ENCODE results near the gene NRM.
"Not testable (repeated sequence)": the region's sequence is repeated elsewhere in the genome, so short reads cannot be mapped to it uniquely, and the experiment has no call there.

NRM gene

DNA sequence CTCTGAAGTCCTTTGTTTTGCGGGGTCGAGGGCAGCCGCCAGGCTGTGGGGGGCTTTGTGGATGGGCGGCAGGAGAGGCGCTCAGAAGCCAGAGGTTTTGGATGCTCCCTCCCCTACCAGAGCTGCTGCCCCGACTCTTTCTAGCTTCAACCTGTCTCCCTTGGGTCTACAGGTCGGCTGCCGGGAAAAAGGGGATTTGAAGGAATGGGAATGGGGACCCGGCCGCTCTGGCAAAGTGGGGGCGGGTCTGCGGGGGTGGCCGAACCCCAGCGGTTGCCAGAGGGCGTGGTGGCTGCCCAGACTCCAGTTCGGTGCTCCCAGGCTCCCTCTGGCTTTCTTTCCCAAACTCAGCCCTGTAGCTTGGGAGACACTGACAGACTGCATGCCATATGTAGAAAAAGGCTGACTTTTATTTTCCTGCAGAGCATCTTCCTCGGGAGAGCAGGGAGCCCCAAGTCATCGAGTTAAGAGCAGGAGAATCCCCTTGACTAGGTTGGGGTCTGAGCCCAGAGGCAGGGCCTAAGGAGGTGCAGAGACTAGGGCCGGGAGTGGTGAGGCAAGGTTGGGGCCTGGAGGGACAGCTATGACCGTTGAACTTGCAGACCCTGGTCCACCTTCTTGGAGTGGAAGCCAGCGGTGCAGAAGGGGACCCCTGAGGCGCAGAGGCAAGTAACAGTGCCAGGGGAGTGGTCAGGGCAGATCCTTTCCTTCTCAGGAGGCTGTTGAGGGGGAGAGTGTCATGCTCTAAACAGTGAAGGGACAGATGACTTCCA is 2.9 kb downstream of the NRM start:
- no peak for DNase-seq (ENCODE audit: low spot score)

DNA sequence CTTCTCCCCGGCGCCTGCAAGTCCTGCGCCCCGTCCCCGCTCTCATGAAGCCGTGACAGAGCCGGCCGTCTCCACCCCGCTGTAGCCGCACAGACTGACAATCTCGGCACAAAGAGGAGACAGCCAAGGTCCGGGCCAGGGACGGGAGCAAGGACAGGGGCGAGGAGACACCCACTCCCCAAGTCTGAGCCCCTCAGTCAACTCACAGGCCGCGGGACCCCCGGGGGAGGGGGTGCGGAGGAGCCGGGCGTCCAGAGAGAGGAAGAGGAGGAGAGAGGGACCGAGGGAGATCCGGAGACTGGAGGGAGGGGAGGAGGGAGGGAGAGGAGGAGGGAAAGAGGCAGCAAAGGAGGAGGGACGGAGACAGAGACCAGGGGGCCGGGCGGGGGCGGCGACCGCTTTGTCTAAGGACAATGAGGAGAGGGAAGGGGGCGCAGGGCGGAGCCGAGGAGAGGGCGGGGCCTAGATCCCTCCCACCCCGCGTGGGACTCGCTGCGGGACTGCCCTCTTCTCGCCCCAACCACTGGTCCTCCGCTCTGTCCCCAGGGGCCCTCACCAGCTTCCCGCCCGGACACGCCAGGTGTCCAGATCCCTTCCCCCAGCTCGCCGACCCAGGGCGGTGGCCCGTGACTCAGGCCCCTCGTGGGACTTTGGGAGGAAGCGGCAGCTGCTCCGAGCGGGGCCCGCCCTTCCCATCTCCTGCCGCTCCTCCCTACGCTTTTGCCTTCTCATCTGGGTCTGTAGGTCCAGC is 3.7 kb downstream of the NRM start:
- peak; percentile 83 for DNase-seq (ENCODE audit: low spot score)

DNA sequence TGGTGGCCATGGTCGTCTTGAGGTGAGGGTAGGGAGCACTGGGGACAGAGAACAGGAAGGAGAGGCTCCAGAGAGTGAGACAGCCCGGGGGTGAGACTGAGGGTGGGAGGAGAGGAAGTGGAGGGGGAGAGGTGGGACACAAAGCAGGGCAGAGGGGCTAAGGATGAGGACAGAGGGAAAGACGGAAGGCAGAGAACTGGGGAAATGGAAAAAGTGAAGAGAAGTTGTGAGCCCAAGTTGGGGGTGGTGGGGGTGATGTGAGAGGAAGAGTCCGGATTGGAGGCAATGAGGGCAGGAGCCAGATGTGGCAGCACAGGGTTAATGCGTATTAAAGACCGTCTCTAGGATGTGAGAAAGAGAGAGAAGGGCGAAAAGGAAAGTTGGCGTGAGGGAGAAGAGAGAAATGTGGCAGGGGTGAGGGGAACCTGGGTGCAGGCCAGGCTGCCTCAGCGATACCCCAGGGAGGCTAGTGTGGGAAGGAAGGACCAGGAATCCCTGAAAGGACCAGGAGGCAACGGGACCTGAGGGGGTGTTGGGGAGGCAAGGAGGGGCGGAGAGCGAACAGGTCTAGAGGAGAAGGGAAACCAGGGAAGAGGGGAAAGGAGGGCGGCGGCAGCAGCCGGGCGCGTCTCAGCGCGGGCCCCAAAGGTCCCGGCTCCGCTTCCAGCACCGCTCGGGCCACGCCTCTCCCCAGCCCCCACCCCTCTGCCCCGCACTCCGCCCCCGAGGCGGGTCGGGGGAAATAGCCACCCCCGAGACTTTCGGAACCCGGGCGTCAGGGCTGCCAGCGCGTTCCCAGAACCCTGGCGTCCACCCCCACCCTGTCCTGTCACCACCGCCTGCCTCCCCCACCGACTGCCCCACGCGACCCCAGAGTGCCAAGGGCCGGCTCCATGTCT is 4.5 kb downstream of the NRM start, which contains the start of gene PPP1R18:
TSS of gene PPP1R18 (minus strand) at position 637 of the 899 bp plus-strand sequence. CDS start at position 10, 627 bp downstream.
- peak; percentile 68 for DNase-seq (ENCODE audit: low spot score)

DNA sequence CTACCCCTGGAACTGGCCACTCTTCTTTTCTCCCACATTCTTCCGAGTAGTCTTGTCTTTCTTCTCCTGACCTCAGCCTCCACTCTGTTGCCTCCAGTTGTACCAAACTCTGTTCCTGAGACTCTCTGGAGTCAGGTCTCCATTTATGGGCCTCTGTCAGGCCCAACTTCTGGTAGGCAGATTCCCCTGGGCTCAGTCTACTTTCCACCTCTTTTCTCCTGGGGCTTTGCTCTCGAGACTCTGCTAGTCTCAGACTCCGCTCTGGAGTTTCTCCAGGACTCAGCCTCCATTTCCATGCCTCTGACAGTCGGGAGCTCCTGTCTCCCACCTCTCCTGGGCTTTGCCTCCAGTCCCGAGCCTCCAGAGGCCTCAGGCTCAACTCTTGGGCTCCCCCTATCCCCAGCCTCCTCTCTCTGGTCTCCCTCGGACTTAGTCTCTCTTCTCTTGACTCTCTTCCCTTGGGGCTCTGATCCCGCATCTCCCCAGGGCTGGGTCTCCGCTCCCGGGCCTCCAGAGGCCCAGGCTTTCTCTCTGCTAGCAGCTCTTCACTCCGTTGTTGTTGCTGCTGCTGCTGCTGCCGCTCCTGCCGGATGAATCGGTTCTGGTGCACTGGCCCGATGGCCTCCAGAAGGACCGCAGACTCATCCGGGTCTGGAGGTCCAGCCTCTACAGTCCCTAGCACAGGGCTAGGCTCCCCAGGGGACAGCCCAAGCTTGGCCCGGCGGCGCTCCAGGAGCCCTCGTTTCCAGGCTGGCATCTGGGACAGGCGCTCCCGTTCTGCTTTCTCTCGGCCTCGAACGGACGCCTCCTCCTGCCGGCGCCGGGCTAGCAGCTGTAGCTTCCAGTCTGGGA is 5.4 kb downstream of the NRM start:
- peak; percentile 46 for DNase-seq (ENCODE audit: low spot score)

DNA sequence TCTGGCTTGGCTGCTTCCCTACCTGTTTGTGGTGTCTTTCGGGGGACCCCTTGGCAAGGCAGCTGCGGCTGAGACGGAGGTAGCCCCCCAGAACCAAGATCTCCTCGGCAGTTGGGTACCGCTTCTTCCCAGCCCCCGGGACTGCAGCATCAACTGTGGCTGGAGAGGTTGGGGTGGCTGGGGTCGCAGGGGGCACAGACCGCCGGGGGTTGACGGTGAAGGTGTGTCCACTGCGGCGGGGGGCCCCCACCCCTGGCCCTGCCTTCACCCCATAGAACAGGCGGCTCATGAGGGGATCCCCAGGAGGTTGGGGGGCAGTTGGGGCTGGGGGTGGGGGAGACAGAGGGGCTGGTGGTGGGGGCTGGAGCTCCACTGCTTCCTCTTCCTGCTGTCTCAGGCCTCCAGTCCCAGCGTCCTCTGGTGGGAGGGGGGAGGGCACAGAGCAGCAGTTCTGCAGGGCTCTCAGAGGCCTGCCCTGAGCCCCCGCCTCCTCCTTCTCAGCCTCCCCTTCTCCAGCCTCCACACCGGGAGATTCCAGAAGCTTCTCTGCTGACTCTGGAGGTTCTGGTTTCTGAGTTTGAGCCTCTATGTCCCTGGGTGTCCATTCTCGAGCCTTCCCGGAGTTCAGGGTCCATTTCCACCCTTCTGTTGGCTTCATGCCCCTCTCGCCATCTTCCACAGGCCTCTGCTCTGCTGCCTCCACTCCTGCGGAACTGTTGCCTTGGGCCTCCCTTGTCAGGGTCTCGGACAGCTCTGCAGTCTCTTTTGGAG is 6.2 kb downstream of the NRM start:
- peak; percentile 74 for DNase-seq (ENCODE audit: low spot score)

DNA sequence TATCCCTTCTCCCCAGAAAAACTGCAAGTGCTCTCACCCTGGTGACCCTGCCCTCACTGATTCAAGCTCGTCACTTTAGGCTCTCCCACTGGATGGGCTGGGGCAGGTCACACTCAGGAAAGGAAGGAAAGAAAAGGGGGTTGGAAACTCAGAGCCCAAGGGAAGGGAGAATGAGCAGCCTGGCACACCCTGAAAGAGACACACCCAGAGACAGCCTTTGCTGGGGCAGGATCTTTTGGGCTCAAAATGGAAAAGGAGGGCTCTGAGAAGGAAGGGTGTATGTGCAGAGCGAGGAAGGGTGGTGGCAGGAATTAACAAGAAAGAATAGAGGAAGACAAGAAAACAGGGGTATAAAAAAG is 6.8 kb downstream of the NRM start:
- DNase-seq (ENCODE audit: low spot score) = no peak

DNA sequence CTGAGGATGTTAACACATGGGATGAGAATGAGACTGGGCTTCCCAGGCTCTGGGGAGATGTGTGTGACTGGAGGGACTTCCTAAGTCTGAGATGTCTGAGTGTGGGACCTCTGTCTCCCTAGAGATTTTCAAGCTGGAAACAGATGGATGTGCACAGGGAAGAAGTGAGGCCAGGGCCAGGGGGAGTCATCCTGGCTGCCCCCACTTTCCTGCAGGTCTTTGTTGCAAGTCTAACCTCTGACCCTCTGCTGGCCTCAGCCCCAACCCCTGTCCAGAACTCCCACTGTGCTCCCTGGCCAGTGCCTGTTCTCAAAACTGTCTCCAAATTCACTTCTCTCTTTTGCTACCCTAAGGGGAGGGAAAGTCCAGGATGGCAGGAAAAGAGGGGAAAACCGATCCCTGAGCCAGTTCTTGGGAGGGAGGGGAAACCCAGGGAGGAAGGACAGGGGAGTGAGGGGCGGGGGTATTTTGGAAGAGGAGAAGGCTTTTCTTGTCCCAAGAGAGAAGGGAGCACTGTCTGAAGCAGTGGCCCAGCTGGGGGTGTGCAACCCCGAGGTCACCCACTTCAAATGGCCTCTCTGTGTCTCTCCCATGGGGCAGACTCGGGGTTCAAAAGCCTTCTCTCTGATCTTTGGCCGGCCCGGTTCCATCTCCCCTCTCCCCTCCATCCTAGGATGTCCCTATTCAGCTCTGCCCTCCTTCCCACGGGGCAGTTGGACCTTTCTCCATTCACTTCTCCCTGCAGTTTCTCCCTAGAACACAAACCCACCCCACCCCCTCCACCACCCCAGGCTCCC is 7.4 kb downstream of the NRM start:
- DNase-seq (ENCODE audit: low spot score) = no peak

DNA sequence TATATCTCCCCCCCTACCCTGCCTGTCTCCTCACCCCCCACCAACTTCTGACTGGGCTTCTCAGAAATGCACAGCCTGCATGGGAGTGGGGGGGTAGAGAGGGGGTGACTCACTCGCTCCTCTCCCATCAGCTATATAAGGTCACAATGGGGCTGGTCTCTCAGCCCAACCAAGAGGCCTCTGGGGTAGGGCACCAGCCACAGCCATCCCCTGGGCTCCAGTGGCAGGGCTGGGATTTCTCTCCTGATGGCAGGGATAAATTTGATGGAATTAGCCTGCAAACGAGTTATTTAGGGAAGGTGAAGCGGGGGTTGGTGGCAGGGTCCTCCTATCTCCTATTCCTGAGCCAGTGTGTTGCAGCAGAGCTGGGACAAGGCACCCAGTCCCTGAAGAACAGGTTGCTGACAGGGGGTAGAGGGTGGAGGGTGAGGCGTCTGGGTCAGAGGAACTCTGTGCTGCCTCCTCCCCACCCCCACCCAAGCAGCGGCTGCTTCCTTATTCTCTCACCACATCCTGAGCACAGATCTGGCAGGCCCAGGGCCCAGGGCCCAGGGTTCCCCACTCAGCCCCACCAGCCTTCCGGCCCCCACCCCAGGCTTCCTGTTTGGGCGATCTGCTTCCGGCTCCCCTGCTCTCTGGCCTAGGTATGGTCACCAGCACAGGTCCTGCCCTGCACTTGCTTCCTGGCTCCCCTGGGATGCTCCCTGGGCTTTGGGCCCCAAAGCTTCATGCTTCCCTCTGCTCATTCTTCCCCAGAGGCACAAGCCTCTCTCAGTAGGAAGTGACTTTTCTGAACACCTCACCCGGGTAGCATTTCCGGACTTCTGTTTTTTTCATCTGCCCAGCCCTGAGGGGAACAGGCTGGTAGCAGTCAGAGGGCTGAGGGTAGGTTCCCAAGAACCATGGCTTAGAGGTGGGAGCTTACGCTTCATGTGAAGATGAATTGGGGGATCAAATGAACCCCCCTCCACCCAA is 8.4 kb downstream of the NRM start:
- DNase-seq (ENCODE audit: low spot score) = peak; percentile 94

DNA sequence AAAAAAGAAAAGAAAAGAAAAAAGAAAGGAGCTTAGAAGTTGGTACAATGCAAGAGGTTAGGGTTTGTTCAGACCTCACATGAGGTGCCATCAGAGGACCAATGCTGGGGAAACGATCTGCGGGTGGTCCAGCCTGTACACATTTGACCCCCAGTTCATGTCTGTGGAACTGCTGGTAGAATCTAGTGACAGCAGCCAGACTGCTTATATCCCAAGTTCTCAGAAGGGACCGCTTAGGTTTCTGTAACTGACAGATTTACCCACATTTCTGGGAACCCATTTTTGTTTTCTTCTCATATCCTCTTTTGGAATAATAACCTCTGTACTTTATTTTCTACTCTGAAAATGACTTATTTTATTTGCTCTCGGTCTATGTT is 9.0 kb downstream of the NRM start:
- DNase-seq (ENCODE audit: low spot score) = no peak

DNA sequence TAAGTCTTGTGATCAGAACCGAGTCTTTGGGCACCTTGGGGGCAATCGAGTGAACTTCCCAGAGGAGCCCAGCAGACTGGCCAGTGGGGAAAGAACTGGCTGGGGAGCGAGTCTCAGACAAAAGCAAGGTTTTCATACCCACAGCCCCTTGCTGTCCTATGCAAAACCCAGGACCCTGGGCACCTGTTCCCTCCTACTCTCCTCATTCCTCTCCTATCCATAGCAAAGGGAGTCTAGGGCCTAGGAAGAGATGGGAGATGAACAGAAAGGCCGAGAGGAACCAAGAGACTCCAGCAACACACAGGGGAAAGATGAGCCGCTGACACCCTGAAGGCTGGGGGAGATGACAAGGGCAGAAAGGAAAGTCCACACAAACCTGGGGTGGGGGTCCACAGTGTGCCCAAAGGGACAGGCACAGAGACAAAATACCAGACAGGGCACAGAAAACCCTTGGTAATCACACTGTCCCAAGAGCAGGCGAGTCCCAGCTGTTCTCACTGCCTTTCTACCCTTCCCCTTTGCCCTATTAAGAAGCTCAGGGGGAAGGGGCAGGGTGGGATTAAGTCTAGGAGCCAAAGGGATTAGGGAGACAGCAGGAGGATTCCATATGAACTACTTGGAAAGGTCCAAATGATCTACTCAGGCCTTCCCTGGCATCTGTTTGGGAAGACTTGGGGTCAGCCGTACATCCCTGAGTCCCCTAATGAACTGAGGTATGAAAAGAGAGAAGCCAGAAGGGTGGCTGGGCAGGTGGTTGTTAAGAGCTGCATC is 10.8 kb downstream of the NRM start:
- no peak for DNase-seq (ENCODE audit: low spot score)

DNA sequence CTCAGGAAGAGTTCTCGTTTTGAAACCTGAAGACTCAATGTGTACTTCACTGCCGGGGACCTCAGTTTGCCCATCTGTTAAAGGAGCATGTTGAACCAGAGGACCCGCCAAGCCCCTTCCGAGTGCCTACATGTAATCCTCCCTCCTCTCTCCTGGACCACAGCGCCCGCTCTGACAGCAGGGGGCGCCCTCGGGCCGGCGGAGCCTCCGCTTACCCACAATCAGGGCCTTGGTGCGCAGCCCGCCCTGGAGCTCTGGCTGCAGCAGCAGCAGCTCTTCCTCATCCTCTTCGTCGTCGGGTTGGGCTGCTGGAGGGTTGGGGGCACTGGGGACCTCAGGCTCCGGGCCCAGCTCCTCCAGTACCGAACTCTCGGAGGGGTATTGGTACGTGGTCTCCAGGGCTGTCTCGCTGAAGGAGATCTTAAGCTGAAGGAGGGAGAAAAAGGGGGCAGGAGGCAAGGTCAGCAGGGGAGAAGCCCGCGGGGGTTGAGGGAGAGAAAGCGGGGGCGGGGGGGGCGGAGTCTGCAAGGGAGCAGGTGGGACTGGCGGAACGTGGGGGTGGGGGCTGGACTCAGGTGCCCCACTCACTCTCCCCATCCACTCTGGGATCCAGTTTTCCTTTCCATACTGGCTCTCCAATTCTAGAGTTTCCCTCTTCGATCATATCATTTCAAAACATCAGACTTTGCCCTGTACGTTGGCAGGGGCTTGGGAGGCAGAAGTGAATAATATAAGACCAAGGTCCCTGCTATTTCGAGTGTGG is 11.6 kb downstream of the NRM start:
- DNase-seq (ENCODE audit: low spot score) = peak; percentile 94

DNA sequence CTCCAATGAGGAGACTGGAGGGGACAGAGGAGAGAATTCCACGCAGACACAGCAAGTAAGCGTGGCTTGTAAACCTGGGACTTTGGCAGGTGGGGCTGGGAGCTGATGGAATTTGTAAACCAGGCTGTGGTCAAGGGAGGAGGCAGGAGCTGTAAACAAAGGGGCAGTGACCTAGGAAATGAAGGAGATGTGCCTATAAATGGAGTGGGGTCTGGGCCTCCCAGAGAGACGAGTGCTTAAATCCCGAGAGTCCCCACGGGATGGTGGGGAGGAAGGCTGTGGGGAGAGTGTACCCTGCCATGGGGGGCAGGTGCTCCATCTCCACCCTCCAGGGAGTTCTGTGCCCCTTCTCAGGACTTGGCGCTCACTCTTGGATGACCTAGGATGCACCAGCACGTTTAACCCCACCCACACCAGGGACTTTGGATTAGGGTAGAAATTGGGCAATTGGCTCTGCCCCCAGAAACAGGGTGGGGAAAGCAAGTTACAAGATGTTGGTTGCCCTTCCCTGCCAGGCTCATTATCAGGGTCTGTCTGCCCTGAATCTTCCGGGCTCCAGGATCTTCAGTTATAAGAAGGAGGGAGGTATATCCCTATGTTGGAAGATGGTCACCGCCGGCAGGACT is 14.0 kb downstream of the NRM start:
- DNase-seq (ENCODE audit: low spot score) = no peak

DNA sequence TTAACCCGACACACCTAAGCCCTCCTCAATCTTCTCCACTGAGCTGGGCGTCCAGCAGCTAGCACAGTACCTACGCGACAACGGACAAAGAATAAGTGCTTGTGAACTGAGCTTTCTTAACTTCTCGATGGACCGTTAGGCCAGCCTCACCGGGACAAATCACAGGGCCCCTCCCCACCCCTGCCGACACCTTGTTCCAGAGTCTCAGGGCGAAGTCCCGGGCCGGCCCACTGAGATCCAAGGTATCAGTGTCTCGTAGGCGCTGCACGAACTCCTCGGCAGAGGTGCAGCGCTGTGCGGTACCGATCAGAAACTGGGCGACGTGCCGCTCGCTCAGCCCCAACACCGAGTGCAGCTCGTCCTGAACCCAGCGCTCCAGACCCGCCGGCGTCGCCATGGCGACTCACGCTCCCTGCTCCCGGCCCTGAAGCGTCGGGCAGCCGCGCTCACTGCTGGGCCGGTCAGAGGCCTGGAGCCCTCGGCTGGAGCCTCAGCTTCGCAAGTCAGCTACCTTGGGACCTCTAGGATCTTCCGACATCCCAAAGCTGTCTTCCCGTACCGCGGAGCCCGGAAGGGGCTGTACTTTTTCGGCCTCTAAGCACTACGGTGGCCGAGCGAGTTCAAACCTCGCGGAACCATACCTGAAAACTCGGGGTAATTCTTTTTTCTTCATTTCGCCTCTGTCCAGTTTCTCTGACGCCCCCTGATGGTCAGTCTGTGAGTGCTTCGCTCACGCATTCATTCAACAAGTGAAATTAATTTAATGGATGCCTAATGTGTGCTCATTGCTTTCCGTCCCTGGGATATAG is 18.1 kb downstream of the NRM start, which contains the start of gene DHX16:
TSS of gene DHX16 (minus strand) at position 562 of the 809 bp plus-strand sequence. CDS start at position 397, 165 bp downstream.
- DNase-seq (ENCODE audit: low spot score) = peak; percentile 96

DNA sequence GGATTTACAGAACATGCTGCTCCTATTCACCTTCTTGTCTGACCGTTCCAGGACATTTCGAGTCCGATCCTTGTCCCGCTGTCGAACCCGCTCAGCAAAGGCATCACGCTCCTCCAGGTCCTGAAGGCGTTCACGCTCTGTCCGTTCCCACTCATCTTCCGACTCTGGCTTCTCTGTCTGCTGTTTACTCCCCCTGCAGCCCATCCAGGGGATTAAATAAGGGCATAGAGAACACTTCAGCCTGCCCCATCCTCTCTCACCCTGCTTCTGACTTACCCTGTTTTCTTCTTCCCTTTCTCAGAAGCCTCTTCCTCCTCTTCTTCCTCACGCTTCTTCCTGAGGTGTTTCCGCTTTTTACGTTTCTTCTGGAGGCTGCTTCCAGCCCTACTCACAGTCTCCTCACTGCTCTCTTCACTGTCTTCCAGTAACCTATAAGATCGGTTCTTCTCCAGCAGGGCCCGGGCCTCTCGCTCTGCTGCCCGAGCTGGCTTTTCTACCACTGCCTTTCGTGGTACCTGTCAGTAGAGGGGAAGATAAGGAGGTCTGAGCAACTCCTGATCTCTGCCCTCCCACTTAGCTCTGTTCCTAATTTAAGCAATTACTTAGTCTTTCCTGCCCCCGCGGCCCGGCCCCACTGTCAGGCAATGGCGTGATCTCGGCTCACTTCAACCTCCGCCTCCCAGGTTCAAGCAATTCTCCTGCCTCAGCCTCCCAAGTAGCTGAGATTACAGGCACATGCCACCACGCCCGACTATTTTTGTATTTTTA is 19.8 kb downstream of the NRM start:
- DNase-seq (ENCODE audit: low spot score) = no peak

DNA sequence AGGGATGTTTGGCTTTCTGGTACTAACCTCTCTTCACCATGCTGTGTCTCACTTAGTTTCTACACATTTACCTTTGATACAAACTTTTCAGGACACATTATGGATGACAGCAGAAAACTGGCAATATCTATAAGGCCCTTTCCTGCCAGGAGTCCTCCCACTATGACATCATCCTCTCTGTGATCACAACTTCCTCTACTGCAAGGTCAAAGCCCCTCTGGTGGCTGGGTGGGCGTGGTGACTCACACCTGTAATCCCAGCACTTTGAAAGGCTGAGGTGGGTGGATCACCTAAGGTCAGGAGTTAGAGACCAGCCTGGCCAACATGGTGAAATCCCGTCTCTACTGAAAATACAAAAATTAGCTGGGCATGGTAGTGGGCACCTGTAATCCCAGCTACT is 24.5 kb downstream of the NRM start:
- DNase-seq (ENCODE audit: low spot score) = not testable (repeated sequence)

Measured in activated CD4-positive, alpha-beta T cell treated with anti-CD3 and anti-CD28 coated beads, Interleukin-2, Interleukin-4, amounts not matched to agents 100 ng/mL and 50 ng/mL, durations not matched to agents 16 hours and 8 hours (primary cell).